HK-2 (cell line): Measurements from ENCODE around the gene STX18.
"Not testable (repeated sequence)": the region's sequence is repeated elsewhere in the genome, so short reads cannot be mapped to it uniquely, and the experiment has no call there.

Experiments used
- DNase-seq: peaks from one replicate; pipeline ENCODE4 v3.0.0-alpha.2; 2018; ENCODE audit not compliant: unreplicated experiment

Gene STX18

DNA sequence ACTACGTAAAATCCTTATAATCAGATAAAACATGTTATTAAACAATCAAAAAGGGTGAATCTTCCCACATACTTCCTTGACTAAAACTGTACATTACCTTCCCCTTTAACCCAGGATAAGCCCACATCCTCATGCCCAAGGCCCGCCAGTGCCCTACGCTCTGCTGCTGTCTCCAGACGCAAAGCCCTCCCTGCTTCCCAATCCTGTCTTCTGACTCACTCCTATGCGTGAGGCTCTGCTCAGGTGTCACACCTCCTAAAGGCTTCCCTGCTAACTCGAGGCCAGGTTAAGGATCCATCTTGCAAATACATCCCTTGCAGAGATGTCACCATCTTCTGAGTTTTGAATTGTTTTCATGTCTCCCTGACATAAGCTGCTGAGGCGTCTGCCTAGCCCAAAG, 61.6 kb downstream of the STX18 start:
- peak; percentile 48 for DNase-seq

GRCh38 chr4:4479366-4479765, 62.5 kb downstream of the STX18 start:
- no peak for DNase-seq

- no peak for DNase-seq
Measured at GRCh38 chr4:4477796-4478195, 64.1 kb downstream of the STX18 start.

GRCh38 chr4:4477391-4477790, 64.5 kb downstream of the STX18 start:
- DNase-seq: no peak

DNA sequence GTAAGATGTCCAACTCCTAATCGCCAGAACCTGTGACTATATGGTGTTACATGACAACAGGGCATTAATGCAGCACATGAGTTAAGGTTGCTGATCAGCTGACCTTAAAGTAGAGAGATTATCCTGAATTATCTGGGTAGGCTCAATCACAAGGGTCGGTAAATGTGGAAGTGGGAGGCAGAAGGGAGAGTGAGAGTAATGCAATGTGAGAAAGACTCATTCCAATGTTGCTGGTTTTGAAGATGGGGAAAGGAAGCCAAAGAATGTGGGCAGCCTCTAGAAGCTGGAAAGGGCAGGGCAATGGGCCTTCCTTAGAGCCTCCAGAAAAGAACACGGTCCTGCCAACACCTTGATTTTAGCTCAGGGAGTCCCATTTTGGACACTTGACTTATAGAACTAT, 67.4 kb downstream of the STX18 start:
- DNase-seq: no peak

- no peak for DNase-seq
Measured at GRCh38 chr4:4472344-4472958, 69.4 kb downstream of the STX18 start.

GRCh38 chr4:4471195-4471594, 70.7 kb downstream of the STX18 start:
- DNase-seq: no peak

- no peak for DNase-seq
Measured at GRCh38 chr4:4470208-4470607, 71.6 kb downstream of the STX18 start.

GRCh38 chr4:4465238-4465637, 76.6 kb downstream of the STX18 start:
- DNase-seq: not testable (repeated sequence)

GRCh38 chr4:4462970-4463369, 78.9 kb downstream of the STX18 start:
- DNase-seq: no peak

DNA sequence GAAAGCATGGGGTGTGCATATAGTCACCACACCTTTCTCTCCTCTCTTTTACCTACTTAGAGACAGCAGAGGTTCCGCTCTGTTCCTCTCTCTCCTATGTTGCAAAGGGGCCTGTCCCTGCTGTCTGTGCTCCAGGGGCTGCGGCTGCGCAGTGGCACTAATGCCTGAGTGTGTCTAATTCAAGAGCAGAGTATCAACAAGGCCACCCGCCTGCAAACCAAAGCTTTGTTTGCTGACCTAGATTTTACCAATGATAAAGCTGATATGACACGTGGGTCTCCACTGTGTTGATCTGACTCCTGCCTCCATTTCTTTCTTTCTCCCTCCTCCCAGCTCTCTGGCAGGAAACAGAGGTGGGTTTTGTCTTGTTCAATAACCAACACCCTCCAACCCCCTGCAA, 80.0 kb downstream of the STX18 start:
- DNase-seq: no peak

DNA sequence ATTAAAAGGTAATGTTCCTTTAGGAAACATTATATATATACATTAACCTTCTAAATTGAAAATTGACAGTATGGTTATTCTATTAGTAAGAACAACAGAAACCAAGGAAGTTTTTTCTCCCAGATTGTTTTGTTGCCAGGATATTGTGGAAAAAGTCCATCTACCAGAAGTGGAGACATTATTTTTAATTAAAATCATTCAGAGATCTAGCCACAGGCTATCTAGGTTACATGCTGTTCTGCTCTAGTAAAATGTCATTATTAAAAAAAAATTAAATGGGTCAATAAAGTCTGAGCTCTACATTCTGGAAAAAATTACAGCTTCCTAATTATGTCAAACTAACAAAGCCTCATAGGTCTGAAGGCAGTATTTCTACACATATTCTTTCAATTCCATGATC, 80.7 kb downstream of the STX18 start:
- DNase-seq: no peak

DNA sequence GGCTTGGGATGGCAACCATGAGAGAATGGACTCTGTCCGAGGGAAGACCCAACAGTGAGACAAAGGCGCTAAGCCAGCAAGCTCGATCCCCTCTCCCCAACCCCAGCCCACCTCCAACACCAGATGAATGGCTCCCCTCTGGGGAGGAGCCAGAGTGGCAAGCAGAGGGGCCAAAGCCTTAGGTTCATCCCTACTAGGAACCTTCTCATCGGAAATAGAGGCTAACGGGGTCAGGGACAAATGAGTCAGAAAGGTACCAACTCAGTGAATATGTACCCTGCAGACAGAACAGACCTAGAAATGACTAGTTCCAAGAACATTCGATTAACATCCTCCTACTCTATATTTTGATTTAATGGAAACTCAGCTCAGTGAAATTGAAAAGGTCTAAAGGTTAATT, 81.1 kb downstream of the STX18 start:
- DNase-seq: no peak

DNA sequence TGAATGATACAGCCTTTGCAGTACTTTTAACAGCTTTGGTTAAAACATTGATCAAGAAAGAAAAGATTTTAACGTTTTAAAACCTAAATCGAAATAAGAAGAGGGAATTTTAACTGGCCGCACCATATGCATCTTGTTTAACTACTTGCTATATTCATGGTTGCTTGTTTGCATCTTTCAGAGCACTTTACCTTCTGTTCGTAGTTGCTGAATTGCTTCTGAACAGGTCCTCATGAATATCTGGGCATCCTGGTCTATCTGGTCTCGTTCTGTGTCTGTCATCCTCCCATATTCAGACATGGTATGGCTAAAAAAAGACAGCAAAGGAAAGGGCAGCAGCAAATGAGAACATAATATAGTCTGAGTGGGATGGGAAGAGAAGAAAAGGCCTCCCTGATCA, 82.7 kb downstream of the STX18 start:
- no peak for DNase-seq

- DNase-seq: peak; percentile 49
Measured at GRCh38 chr4:4457803-4458553, 83.9 kb downstream of the STX18 start.

- no peak for DNase-seq
Measured at GRCh38 chr4:4456816-4457578, 84.9 kb downstream of the STX18 start.

DNA sequence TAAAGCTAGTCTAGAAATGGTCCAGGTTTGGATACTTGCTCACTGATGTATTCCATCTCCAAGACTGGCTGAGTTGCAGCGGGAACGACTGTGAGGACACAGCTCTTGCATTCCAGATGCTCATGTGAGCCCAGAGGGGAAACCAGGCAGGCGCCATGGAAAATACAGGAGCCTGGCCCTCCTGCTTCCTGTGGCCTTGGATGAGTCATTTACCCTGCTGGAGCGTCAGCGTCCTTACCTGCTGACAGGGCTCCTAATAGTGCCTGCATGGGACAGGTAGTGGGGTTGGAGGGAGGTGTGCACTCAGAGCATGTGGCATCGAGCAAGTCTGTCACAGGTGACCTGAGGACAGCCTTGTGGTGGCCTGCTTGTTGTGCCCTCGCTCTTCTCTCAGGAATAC, 85.5 kb downstream of the STX18 start:
- DNase-seq: peak; percentile 73

GRCh38 chr4:4455210-4455865, 86.5 kb downstream of the STX18 start:
- DNase-seq: peak; percentile 26

DNA sequence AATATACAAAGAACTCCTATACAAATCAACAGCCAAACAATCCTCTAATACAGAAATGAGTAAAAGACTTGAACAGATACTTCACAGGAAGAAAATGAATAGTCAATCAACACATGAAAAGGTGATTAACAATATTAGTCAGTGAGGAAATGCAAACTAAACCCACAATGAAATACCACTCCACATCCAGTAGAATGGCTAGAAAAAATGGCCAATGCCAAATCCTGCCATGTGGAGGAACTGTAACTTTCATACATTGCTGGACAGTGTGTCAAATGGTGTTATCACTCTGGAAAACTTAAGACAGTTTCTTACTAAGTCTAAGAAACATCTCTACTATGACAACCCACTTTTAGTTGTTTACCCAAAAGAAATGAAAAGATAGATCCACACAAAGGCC, 95.4 kb downstream of the STX18 start:
- no peak for DNase-seq

DNA sequence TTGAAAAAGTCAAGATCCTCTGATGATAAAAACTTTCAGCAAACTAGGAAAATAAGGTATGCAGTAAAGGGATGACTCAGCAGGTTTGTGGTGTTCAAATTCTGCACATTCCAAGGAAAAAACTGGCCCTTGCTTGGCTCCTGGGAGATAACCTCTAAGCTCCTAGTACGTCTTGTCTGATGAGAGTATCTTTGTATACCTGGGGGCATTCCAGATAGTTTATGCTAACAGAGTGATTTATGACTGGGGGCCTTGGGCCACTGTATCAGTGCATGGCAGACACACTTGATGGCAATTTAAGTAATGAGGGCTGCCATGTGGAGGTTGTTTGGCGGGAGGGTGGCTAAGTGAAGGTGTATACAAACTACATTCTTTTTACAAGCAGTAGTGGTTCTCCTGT, 98.0 kb downstream of the STX18 start:
- DNase-seq: peak; percentile 34

GRCh38 chr4:4440333-4441061, 101.4 kb downstream of the STX18 start:
- no peak for DNase-seq

DNA sequence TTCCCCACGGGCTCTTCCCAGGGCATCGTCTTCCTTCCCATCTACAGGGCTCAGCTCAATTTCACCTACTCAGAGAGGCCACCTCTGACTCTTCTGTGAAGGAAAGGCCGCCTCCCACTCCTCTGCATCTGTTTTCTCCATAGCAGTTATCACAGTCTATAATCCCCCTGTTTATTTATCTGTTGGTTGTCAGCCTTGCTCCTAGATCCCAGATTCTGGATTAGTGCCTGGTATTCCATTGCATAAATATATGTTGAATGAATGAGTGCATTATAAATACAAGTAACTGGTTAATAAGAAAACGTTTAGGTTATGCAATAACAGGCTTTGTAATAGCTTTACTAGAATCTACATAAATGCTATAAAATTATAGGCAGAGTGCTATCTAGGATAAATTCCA, 102.1 kb downstream of the STX18 start:
- no peak for DNase-seq
